Stimulated activated CD8-positive, alpha-beta memory T cell treated with anti-CD3 and anti-CD28 coated beads, Interleukin-4, amount 100 ng/mL, for 48 hours (primary cell): Measurements from ENCODE around the gene BICRAL.

Experiments used
- DNase-seq: peaks from one replicate; pipeline ENCODE4 v3.0.0-alpha.2; 2020

The BICRAL gene

DNA sequence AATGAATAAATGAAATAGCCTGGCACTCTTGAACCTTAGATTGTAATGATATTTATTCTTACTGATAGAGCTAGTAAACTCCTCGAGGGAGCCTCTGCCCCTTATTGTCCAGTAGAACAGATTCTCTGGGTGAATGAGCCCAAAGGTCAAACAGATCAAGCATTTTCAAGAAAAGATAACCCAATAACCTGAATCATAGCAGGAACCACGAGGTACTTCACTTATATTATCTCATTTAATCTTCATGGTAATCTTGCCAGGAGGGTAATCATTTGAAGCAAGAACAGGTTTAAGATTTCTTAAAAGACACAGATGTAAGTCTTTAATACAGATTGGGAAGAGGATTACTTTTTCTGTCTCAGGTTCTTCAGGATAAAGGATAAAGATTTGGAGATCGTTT, 18.9 kb upstream of the BICRAL start:
- no peak for DNase-seq

DNA sequence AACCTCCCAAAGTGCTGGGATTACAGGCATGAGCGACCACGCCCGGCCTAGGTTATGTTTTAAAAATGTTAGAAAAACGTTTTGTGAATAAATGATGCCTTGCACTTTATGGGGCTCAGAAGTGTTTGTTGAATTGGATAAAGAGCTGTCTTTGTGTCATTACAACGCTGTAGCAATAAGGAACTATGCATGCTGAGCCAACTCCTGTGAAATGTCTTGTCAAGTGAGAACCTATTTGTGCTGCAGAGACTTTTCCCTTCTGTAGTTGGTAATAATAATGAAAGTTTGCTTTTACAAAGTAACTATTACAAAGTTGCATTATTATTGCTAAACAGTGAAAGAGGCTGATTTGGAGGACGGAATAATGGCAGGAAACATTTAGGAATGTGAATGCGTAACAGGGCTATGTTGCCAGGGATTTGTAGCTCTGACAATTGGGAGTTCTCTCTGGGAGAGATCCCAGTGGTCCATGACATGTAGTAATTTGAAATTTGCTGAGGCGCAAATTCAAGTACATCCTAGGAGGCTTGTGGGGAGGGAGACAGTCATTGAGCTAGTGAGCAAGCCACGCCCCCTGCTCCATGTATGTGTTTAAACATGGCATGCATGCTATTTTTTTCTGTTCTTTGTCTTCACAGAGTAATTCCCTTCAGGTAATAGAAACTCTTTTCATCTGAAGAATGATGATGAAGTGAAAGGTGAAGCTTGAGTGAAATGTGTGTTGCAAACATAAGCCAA, 16.8 kb upstream of the BICRAL start:
- DNase-seq = no peak

DNA sequence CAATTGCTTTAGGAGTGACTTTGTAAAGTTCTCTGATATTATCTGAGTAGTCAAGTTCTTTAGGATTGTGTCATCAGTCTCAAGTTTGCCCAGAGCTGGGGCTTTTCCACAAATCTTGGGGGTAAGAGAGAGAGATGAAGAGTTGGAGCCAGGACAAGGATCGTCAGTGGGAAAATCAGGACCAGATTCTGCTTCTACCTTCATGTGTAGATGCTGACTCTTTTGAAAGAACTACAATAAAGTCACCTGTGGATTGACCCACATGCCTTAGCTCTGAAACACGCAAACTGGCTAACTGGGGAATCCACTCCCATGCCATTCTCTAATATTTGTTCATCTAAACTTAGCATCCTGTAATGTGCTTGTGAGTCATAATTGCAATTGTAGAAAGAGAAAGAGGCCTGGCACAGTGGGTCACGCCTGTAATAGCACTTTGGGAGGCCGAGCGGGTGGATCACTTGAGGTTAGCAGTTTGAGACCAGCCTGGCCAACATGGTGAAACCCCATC, 15.6 kb upstream of the BICRAL start:
- DNase-seq = no peak

DNA sequence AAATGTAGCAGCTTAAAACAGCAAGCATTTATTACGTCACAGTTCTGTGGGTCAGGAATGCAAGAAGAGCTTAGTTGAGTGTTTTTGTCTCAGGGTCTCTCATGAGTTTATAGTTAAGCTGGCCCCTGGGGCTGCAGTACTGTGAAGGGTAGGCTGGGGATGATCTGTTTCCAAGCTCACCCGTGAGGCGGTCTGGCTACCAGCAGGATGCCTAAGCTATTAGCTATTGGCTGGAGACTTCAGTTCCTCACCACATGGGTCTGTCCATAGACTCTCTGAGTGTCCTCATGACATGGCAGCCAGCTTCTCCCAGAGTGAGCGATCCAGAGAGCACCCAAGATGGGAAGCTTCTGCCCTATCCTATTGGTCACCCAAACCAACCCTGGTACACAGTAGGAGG, 12.8 kb upstream of the BICRAL start:
- no peak for DNase-seq

DNA sequence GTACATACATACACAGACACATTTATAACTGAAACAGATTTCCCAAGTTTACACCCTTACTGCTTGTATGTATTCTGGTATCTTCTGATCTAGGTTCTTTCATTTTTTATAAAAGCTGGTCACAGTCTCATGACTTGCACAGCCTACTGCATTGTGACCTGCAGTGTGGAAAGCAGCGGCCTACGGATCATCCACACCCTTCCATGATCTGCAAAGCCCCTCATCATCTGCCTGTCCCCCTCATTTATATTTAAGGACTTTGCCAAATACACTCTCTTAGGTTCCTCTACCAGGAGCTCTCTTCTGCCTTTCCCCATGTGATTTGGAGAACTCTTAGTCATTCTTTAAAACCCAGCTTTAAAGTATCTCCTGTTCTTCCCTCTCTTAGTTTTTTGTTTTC, 12.0 kb upstream of the BICRAL start:
- no peak for DNase-seq

DNA sequence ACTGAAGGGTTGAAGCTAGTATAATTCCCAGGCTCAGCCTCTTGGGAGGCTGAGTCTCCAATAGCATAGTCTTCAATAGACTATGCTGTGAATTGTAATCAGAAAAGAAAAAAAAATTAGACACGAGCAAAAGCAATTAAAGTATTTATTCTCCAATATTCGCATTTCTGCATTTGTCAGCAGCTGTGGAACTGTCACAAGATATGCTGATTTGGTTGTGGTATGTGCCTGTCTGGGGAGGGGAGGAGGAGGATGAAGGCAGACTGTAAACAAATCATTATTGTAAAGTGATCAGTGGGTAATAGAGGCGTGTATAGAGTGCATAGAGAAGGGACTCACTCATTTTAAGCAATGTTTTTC, 10.1 kb upstream of the BICRAL start:
- no peak for DNase-seq

DNA sequence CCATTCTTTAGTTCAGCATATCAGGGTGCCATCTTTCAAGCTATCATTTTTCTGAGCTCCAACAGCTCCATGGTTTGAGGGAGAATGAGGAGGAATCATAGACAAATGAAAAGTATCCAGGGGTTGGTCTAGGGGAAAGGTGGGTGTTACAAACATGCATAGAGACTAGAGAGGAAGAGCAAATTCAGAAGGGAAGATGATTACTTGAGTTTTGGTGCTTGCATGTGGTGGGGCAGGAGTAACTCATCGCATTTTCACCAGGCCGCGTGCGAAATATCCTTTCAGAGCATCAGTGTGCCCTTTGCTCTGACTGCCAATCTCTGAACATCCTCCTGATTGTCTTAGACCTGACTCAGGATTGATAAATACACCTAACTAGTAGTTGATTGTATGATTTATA, 7.7 kb upstream of the BICRAL start:
- peak; percentile 50 for DNase-seq

DNA sequence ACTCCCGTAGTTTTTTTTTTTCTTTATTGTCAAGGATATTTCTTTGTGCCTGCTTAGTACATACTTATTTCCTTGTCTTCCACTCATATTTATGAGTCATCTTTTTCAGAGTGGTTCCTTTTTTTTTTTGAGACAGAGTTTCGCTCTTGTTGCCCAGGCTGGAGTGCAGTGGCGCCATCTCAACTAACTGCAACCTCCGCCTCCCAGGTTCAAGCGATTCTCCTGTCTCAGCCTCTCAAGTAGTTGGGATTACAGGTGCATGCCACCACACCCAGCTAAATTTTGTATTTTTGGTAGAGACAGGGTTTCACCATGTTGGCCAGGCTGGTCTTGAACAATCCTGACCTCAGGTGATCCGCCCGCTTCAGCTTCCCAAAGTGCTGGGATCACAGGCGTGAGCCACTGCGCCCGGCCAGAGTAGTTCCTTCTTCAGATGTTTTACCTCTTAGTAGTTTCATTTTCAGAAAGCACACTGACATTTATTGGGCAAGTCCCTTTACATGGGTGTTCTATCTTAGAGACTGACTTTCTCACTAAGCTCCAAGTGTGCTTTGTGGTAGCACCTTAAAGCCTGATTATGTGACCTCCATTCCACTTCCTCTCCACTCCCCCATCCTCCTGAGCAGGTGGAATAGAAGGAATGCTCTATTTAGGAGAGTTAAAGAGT, 6.9 kb upstream of the BICRAL start:
- DNase-seq = peak; percentile 59

DNA sequence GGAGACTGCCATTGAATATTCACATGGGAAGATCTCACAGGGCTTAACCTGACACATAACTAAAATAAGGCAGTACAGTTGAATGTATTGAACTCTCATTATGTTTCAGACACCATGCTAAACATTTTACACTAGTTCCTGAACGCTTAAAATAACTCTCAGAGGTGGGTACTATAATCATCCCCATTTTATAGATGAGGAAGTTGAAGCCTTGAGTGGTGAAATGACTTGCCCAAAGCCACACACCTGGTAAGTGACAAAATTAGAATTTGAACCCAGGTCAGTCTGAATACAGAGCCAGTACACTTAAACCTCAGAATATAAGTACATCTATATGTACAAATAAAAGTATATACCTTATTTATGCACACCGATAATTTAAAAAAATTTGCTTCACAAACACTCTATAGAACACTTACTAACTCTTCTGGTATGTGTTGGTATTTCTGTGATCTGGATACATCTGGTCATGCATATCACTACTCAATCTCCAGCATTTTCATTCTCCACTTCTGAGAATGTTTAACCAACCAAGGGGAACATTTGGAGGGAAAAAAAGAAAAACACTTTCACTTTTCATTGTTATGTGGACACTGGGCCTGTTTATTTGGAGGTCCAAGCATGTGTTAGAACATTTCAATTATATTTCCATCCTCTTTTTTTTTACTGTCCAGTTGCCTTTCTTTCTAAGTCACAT, 4.6 kb upstream of the BICRAL start:
- no peak for DNase-seq

DNA sequence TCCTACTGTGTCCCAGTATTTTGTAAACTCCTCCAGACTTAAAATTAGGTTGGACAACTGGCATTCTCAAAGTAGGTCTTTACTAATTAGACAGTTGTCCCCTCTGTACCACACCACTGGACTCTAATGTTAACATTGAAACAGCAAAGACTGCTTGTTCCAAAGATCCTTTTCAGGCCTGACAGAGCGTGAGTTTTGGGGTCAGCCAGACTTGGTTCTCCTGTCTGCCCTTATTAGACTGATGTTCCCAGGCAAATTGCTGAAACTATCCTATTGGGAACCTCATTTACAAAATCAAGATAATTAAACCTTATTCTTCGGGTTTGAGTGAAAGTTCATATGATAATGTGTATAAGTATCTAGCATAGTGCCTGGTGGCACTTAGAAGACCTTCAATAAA, 3.7 kb upstream of the BICRAL start:
- no peak for DNase-seq

DNA sequence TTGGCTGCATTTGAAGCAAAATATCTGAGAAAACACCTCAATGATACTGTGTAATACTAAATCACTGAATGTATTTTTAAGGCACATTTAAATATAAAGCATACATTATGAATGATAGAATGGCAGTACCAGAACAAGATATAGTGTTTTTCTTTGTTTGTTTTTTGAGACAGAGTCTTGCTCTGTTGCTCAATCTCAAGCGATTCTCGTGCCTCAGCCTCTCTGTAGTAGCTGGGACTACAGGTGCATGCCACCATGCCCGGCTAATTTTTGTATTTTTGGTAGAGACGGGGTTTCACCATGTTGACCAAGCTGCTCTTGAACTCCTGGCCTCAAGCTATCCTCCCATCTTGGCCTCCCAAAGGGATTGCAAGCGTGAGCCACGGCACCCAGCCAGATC, 2.3 kb upstream of the BICRAL start:
- DNase-seq = no peak

DNA sequence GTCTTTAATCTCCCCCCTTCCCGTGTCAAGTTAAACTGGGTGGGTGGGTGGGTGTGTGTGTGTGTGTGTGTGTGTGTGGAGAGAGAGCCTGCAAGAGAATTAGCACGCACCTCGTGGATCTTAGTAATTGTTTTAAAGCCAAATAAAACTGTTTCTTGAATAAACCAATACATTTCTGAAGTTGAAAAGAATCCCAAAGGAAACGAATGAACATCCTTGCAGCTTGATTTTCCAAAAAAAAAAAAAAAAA, 381 bp upstream of the BICRAL start:
- no peak for DNase-seq

DNA sequence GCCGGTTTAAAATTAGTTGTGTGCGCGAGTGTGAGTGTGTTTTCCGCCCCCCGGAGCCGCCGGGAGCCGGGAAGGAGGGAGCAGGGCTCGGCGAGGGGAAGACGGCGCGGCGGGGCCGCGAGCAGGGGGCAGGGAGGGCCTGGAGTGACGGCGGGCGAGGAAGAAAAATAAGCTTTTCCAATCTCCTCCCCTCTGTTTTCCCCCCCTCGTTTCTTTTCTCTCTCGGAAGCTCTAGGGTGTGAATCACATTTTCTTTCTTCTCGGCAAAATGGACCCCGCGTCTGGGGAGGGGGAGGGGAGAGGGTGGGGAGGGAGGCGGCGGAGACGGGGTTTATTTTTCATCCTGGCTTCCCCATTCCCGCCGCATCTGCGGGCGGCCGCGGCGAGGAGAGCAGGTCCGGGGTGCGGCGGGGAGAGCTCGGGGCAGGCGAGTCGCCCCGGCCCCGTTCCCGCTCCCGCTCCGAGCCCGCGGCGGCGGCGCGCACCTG, 881 bp downstream of the BICRAL start:
- DNase-seq = peak; percentile 76

DNA sequence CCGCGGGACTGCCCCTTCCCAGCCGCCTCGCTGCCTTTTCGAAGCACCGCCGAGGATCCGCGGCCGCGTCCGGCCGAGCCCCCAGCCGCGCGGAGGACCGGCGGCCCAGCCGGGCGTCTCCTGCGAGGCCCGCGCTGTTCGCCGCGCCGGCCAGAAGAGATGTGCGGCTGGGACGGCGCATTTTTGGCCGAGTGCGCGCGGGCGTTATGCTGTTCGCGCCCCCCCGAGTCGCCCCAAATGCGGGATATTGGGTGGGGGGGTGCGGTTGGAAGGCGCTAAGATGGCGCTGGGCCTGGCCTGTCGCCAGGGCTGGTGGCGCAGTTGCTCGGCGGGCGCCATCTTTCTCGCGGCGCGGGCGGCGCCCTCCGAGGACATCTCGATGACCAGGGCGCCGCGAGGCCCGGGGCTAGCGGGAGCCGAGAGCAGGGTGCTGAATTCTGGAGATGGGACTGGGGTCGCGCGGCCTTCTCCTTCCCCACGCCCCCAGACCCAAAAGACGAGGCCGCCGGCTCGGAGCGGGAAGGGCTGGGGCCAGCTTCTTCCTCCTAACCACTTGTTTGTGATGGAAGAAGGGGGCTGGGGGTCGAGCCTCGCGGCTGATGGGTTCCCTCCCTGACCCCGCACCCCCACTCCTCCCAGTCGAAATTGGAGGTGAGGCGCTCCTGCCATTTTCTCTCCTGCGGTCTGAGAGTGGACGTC, 1.5 kb downstream of the BICRAL start:
- DNase-seq = peak; percentile 79

DNA sequence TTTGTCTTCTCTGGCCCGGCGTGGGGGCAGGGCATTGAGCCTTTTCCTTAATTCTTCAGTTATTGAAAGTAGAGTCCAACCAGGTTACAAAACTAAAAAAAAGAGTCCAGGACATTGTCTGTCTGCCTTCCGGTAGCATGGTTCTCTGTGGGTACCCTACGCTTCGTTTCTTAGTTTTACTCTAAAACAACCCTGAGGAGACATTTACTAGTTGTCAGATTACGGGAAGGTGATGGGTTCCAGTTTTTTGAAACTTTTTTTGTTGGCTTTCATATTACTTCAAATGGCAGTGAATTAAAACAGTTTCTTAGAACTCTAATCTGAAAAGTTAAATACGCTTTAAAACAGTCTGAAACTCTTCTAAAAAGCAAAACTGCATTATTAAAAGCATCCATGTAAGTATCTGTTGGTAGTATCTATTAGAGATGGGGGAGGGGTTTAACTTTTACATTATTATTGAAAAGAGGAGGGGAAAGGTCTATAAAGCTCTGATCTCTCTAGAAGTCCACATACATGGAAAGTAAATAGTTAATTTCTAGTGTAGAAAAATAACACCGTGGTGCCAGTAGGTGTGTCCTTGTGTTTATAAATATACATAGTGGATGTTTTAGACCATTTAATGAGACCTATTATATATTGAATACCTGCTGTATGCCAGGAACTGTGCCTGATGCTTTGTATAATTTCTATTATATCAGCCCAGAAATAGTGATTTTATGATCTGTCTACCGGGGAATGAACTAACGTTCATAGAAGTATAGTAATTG, 2.2 kb downstream of the BICRAL start:
- DNase-seq = no peak

DNA sequence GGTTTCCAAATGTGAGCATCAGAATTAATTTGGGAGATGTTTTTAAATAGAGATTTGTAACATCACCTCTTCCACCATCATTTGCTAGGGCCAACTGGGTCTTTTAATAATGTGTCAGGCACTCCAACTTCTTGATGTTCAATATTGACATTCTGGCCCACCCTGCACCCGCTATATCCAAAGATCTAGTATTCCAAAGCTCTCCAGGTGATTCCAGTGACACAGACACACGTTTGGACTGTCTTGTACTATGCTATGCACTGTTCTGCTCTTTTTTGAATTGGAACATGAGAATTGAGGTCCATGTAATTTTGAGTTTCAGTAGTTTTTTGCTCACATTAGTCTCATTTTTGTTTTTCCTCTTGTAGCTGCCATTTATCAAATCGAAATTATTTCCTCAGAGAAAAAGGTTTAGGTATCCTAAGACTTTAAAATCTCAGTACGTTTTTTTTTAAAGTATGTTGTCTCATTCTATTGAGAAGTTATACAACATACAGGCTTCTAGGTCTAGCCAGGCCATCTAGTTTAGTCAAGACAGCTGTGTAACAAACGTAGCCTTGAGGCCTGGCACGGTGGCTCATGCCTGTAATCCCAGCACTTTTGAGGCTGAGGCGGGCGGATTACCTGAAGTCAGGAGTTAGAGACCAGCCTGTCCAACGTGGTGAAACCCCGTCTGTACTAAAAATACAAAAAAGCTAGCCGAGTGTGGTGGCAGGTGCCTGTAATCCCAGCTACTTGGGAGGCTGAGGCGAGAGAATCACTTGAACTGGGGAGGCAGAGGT, 3.1 kb downstream of the BICRAL start:
- DNase-seq = no peak

DNA sequence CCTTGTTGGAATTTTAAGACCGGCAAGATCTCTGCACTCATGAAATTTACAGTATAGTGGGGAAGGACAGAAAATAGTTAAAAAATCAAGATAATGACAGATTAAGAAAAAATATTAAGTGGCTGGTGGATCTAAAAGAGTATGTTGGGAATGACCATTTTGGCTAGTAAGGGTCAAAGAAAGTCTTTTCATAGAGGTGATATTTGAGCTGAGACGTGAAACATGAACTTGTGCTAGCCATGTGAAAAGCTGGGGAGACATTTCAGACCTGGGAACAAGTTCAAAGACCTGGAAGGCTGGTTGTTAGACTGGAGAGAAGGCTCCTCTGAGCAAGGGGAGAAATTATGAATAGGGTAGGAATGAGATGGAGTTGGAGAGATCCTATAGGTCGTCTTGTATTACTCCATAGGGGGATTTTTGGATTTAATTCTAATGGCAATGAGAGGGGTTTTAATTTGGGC, 4.7 kb downstream of the BICRAL start:
- no peak for DNase-seq

DNA sequence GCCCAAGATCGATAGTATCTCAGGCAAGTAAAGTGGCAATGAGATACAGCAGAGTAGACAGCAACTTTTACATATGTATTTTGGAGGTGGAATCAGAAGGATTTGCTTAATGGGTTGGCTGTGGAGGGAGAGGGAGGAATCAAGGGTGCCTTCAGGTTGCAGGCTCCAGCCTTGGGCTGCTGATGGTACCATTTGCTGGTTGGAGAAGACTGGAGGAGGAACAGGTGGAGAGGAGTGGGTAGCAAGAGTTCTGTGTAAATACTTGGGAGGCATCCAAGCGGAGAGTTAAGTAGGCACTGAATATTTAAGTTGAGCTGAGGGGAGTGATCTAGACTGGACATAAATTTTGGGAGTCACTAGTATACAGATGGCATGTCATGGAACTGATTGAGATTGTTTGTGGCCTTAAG, 5.2 kb downstream of the BICRAL start:
- no peak for DNase-seq

DNA sequence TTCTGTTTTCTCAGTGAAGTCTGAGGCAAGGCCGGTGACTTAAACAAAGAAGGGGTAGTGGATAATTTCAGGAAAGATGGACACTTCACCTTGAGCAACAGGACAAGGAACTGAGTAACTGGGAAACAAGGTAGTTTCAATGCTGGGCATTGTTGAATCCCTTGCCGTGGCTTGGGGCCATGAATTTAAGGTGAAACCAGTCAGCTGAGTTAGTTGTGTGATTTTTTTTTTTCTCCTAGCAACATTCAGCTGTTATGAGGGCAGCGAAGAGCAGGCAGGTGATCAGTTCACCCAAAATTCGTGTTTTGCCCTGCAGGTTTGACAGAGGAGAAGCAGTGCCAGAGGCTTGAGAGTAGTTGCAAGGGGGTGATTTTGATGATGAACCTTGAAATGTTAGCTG, 6.8 kb downstream of the BICRAL start:
- no peak for DNase-seq

DNA sequence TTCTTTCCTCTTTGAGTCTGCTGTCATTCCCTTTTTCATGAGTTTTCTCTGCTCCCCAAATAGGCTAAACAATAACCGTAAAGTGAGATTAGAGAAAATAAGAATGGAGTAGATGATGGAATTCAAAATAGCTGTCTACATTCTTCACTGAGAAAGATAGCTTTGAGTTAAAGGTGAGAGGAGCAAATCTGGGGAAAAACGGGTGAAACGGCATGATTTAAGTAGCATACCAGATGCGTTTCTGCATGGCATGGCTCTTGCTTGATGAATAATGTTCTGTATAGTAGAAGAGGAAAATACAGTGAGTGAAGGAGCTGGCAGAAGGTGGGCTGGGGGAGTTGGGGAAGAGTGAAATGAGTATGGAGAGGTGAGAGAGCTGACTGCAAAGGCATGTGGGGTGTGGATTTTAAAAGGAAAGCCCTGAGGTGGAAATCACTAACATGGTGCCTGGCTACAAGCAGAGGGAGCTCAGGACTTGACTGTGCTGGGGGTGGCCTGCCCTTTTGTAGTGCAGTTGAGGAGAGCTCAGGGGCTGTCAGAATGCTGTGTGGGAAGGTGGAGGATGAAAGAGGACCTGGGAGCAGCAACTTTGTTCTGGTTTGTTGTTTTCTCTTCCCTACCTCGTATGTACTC, 8.8 kb downstream of the BICRAL start:
- no peak for DNase-seq

DNA sequence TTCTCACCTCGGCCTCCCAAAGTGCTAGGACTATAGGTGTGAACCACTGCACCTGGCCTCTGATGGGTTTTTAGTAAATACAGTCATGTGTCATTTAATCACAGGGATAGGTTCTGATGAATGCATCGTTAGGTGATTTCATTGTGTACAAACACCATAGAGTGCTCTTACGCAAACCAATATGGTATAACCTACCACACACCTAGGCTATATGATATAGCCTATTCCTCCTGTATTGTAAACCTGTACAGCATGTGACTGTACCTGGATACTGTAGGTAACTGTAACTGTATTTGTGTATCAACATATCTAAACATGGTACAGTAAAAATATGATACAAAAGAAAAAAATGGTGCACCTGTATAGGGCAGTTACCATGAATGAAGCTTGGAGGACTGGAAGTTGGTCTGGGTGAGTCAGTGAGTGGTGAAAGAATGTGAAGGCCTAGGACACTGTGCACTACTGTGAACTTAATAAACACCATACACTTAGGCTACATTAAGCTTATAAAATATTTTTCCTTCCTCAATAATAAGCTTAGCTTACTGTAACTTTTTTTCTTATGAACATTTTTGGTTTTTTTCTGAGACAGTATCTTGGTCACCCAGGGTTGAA, 10.0 kb downstream of the BICRAL start:
- no peak for DNase-seq
